ENCODE measurements around the gene SLC4A8. TPM values are rescaled to one million over a fixed set of nuclear protein-coding genes. Genes with fewer than 3 reads are reported as not detected.

Gene SLC4A8
- total RNA-seq, 1 experiment from 2014 or later, result 62.7 TPM

DNA sequence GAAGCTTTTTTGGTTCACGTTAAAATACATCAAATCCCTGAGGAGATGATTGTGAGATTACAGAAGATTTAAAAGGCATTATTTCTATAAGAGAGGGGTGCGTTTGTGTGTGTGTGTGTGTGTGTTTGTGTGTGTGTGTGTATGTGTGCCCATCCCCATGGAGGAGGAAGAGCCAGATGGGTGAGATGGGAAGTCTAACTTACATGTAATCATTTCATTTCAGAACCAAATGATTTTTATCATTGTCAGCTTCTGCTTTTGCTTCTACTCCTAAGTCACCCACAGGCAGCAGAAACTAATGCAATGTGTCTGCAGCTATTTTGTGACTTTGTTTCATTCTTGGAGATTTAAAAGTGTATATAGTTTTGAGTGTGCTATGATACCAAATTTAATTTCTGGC lies 68.7 kb downstream of the SLC4A8 start:
- H3K9me3 Mint-ChIP-seq (ENCODE audit: unreplicated experiment), result no peaks in the 10 kb centered on the region
- intact Hi-C loops (cut with micrococcal nuclease; ENCODE audit: unreplicated experiment), result no loop called here
- CTCF ChIA-PET, result no interaction called here
- BruUV-seq (replicated peaks), result no TSS peak
- no peaks in the 10 kb centered on the region for H3K27me3 ChIP-seq (replicated peaks; ENCODE audit: control insufficient read depth, insufficient read depth, low read length)
- no peak overlapping the region for H3K4me3 ChIP-seq (ENCODE audit: low read depth, low read length)
- H3K9me3 ChIP-seq, result no peaks in the 10 kb centered on the region
- H3K36me3 Mint-ChIP-seq (ENCODE audit: insufficient read depth, unreplicated experiment), result peaks cover 10% of the 10 kb centered on the region
- H3K4me1 ChIP-seq, result no peaks in the 10 kb centered on the region
- H3K27me3 Mint-ChIP-seq (ENCODE audit: insufficient read depth, unreplicated experiment), result no peaks in the 10 kb centered on the region
- POLR2A ChIA-PET, result no interaction called here
- TF ChIP-seq, protein P1, sequence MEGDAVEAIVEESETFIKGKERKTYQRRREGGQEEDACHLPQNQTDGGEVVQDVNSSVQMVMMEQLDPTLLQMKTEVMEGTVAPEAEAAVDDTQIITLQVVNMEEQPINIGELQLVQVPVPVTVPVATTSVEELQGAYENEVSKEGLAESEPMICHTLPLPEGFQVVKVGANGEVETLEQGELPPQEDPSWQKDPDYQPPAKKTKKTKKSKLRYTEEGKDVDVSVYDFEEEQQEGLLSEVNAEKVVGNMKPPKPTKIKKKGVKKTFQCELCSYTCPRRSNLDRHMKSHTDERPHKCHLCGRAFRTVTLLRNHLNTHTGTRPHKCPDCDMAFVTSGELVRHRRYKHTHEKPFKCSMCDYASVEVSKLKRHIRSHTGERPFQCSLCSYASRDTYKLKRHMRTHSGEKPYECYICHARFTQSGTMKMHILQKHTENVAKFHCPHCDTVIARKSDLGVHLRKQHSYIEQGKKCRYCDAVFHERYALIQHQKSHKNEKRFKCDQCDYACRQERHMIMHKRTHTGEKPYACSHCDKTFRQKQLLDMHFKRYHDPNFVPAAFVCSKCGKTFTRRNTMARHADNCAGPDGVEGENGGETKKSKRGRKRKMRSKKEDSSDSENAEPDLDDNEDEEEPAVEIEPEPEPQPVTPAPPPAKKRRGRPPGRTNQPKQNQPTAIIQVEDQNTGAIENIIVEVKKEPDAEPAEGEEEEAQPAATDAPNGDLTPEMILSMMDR (IDR thresholded peaks at IDR 0.05; ENCODE audit: insufficient read depth in 1 of 2, low read depth in 1 of 2, low read length in 1 of 2, severe bottlenecking in 1 of 2, unreplicated experiment in 1 of 2), result no peak
- no peak for DNase-seq
- H3K4me3 Mint-ChIP-seq (ENCODE audit: unreplicated experiment), result no peak overlapping the region
- H3K36me3 ChIP-seq (ENCODE audit: control insufficient read depth, insufficient read depth, low read length), result no peaks in the 10 kb centered on the region
- no peaks in the 10 kb centered on the region for H3K4me1 Mint-ChIP-seq (ENCODE audit: low read depth, unreplicated experiment)
- no peak overlapping the region for H3K27ac Mint-ChIP-seq (ENCODE audit: unreplicated experiment)

DNA sequence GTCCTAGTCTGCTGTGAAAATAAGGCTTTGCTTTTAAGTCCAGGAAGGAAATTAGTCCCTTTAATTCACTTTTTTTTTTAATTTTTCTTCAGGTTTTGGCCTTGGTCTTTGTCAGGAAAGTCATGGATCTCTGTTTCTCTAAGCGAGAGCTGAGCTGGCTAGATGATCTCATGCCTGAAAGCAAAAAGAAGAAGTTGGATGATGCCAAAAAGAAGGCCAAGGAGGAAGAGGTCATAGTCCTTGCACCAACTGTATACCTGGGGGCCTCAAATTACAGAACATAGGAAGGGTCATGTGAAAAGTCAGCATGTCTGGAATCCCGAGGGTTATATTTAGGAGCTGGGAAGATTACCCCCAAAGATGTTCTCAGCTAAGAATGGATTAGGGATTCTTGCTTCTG lies 72.3 kb downstream of the SLC4A8 start:
- no peak overlapping the region for H3K27ac Mint-ChIP-seq (ENCODE audit: unreplicated experiment)
- no peak for DNase-seq
- no peaks in the 10 kb centered on the region for H3K27me3 Mint-ChIP-seq (ENCODE audit: insufficient read depth, unreplicated experiment)
- H3K36me3 Mint-ChIP-seq (ENCODE audit: insufficient read depth, unreplicated experiment), result peaks cover 22% of the 10 kb centered on the region
- intact Hi-C loops (cut with micrococcal nuclease; ENCODE audit: unreplicated experiment), result no loop called here
- Histone ChIP-seq H3K4me1 (no peaks in the 10 kb centered on the region), H3K27me3 (replicated peaks; ENCODE audit: control insufficient read depth, insufficient read depth, low read length) (no peaks in the 10 kb centered on the region), H3K36me3 (ENCODE audit: control insufficient read depth, insufficient read depth, low read length) (no peaks in the 10 kb centered on the region), H3K9me3 (no peaks in the 10 kb centered on the region; the same call in 1 of the 2 replicates), H3K4me3 (ENCODE audit: low read depth, low read length) (no peak overlapping the region)
- no peak overlapping the region for H3K4me3 Mint-ChIP-seq (ENCODE audit: unreplicated experiment)
- CTCF ChIA-PET, result no interaction called here
- no peaks in the 10 kb centered on the region for H3K4me1 Mint-ChIP-seq (ENCODE audit: low read depth, unreplicated experiment)
- TF ChIP-seq, protein P1 (IDR thresholded peaks at IDR 0.05; ENCODE audit: insufficient read depth in 1 of 2, low read depth in 1 of 2, low read length in 1 of 2, severe bottlenecking in 1 of 2, unreplicated experiment in 1 of 2), result no peak
- POLR2A ChIA-PET, result no interaction called here
- H3K9me3 Mint-ChIP-seq (ENCODE audit: unreplicated experiment), result no peaks in the 10 kb centered on the region
- no TSS peak for BruUV-seq (replicated peaks)

DNA sequence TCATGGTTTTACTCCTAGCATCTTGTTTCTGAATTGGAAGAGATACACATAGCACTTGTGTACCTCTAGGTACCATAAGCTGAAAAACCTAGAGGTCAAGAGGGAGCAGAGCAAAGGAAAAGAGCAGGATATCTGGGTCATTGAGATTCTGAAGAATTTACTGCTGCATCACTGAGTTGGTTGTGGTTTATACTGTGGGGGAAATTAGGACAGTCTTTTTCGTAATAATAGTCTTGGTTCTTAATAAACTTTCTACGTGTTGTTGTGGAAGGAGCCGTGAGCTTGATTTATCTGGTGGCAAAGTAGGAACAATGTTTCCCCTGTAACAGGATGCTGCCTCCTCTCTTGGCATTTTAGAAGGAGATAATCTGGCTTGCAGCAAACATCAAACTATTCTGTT lies 80.2 kb downstream of the SLC4A8 start:
- H3K4me1 Mint-ChIP-seq (ENCODE audit: low read depth, unreplicated experiment), result no peaks in the 10 kb centered on the region
- BruUV-seq (replicated peaks), result no TSS peak

More for the DNA sequence above, 80.2 kb downstream of the SLC4A8 start:
- Mint-ChIP-seq H3K9me3 (ENCODE audit: unreplicated experiment) (no peaks in the 10 kb centered on the region), H3K36me3 (ENCODE audit: insufficient read depth, unreplicated experiment) (peaks cover 25% of the 10 kb centered on the region), H3K27me3 (ENCODE audit: insufficient read depth, unreplicated experiment) (no peaks in the 10 kb centered on the region), H3K4me3 (ENCODE audit: unreplicated experiment) (no peak overlapping the region), H3K27ac (ENCODE audit: unreplicated experiment) (no peak overlapping the region)
- peaks cover 1% of the 10 kb centered on the region; the same call in 1 of the 2 replicates for H3K36me3 ChIP-seq (ENCODE audit: control insufficient read depth, insufficient read depth, low read length)
- no peaks in the 10 kb centered on the region for H3K4me1 ChIP-seq
- H3K27me3 ChIP-seq (replicated peaks; ENCODE audit: control insufficient read depth, insufficient read depth, low read length), result no peaks in the 10 kb centered on the region
- no peak overlapping the region for H3K4me3 ChIP-seq (ENCODE audit: low read depth, low read length)
- ChIA-PET POLR2A (interaction anchor here (1.0 kb wide), 1 partner anchor 370 kb away, joined by 3 read pairs; no protein-coding TSS in a partner anchor), CTCF (no interaction called here)
- intact Hi-C loops (cut with micrococcal nuclease; ENCODE audit: unreplicated experiment), result no loop called here
- DNase-seq, result no peak
- H3K9me3 ChIP-seq, result no peaks in the 10 kb centered on the region; the same call in 1 of the 2 replicates
- TF ChIP-seq, protein P1 (IDR thresholded peaks at IDR 0.05; ENCODE audit: insufficient read depth in 1 of 2, low read depth in 1 of 2, low read length in 1 of 2, severe bottlenecking in 1 of 2, unreplicated experiment in 1 of 2), result no peak
